ENCODE measurements around the gene NR2F1-AS1.
"Not testable (repeated sequence)": the region's sequence is repeated elsewhere in the genome, so short reads cannot be mapped to it uniquely, and the experiment has no call there.

The NR2F1-AS1 gene

GRCh38 chr5:93575461-93576414 lies 5.3 kb downstream of the NR2F1-AS1 start:
- no peak for DNase-seq

GRCh38 chr5:93574491-93575305 lies 6.3 kb downstream of the NR2F1-AS1 start:
- no peak for DNase-seq

- DNase-seq = no peak
These were observed 7.4 kb downstream of the NR2F1-AS1 start for GRCh38 chr5:93573354-93574351.

- no peak for DNase-seq
These were observed 8.2 kb downstream of the NR2F1-AS1 start for GRCh38 chr5:93572608-93573353.

GRCh38 chr5:93572101-93572607 lies 8.9 kb downstream of the NR2F1-AS1 start:
- no peak for DNase-seq

- DNase-seq = no peak
These were observed 9.7 kb downstream of the NR2F1-AS1 start for GRCh38 chr5:93571114-93571949.

- no peak for DNase-seq
These were observed 10.5 kb downstream of the NR2F1-AS1 start for GRCh38 chr5:93570294-93571113.

- no peak for DNase-seq
These were observed 11.5 kb downstream of the NR2F1-AS1 start for GRCh38 chr5:93569300-93570160.

GRCh38 chr5:93567424-93567823 lies 13.6 kb downstream of the NR2F1-AS1 start:
- DNase-seq = no peak

DNA sequence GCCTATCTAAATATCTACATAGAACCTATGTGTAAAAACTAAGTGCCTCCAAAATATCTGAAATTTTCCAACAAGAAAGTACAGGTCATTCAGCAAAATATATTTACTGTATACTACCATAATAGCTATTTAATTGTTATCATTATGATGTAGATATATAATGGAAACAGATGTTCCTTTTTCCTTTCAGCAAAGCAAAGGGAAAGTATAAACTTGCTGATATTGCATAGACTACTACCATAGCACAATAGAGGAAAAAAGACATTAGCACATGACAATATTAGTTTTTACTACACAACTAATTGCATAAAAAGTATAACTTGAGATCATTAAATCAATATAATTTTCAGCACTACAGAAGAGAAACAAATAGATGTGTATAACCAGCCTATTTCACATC lies 14.9 kb downstream of the NR2F1-AS1 start:
- DNase-seq = no peak

GRCh38 chr5:93557021-93557604 lies 23.9 kb downstream of the NR2F1-AS1 start:
- DNase-seq = no peak

DNA sequence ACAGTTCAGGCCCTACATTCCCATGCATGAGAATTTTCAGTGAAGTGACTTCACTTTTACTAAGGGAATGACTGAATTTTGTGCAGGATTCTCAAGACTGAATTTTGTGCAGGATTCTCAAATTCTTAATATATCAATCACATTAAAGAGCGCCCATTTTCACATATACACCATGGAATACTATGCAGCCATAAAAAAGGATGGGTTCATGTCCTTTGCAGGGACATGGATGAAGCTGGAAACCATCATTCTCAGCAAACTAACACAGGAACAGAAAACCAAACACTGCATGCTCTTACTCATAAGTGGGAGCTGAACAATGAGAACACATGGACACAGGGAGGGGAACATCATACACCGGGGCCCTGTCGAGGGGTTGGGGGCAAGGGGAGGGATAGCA lies 31.4 kb downstream of the NR2F1-AS1 start:
- DNase-seq = not testable (repeated sequence)

- DNase-seq = no peak
These were observed 35.1 kb downstream of the NR2F1-AS1 start for GRCh38 chr5:93545872-93546271.

DNA sequence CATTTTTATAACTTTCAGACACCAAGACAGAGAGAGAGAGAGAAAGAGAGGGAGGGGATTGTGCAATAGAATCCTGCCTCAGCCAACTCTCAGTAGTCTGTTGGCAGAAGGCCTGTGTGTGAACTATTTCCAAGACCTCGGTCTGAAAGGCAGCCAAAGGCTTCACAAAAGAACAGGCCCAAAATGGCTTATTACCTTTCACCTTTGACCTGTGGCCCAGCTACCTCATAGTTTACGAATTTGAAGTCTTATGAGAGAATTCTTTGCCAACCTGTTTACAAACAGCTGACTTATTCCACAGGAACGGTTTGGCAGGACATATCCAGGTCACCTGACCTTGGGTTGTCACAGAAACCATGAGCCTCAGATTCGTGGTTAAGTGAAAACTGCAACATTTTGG lies 48.6 kb downstream of the NR2F1-AS1 start:
- DNase-seq = no peak

DNA sequence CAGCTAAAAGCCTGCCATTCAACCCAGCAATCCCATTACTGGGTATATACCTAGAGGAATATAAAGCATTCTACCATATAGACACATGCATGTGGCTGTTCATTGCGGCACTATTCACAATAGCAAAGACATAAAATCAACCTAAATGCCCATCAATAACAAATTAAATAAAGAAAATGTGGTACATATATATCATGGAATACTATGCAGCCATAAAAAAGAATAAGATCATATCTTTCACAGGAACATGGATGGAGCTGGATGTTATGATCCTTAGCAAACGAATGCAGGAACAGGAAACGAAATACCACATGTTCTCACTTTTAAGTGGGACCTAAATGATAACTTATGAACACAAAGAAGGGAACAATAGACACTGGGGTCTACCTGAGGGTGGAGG lies 59.2 kb downstream of the NR2F1-AS1 start:
- not testable (repeated sequence) for DNase-seq

GRCh38 chr5:93519740-93520139 lies 61.3 kb downstream of the NR2F1-AS1 start:
- DNase-seq = no peak

GRCh38 chr5:93517828-93518227 lies 63.2 kb downstream of the NR2F1-AS1 start:
- DNase-seq = no peak

DNA sequence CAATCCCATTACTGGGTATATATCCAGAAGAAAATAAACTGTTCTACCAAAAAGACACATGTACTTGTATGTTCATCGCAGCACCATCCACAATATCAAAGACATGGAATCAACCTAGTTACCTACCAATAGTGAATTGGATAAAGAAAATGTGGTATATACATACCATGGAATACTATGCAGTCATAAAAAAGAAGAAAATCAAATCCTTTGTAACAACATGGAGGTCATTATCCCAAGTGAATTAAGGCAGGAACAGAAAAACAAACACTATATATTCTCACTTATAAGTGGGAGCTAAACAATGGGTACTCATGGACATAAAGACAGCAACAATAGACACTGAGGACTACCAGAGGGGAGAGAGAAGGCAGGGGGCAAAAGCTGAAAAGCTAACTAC lies 67.7 kb downstream of the NR2F1-AS1 start:
- DNase-seq = no peak

All from activated effector memory CD4-positive, alpha-beta T cell treated with Interleukin-2 at 50 U/mL for 16 hours (primary cell).